Natural killer cell (primary cell): ENCODE results near the gene MBD6. TPM values are rescaled to one million over a fixed set of nuclear protein-coding genes. Genes with fewer than 3 reads are reported as not detected.

ENCODE experiments used
- ATAC-seq, 3 donors: fragments of 150-1000 bp in 2 of 3; fragments of 200-7000 bp in 1 of 3; cut with Tn5 transposase; 1 replicate in 1 of 3; 2 replicates in 2 of 3; pipeline ENCODE4 v1.10.0; 2021; ENCODE audit warnings: mild to moderate bottlenecking in 2 of 3, moderate library complexity in 2 of 3
- DNase-seq, 2 donors: peaks; one replicate each; pipeline versions ENCODE4 v3.0.0 to v3.0.0-alpha.2; 2013 to 2021; ENCODE audit warnings: mixed read lengths in 1 of 2
- H3K27ac ChIP-seq: one replicate; pipeline ENCODE4 v1.5.1; 2013; ENCODE audit warnings: mild to moderate bottlenecking, low read length
- H3K27me3 ChIP-seq: one replicate; pipeline ENCODE4 v1.6.1; 2013; ENCODE audit warnings: low read length; ENCODE audit not compliant: control insufficient read depth, insufficient read depth
- H3K36me3 ChIP-seq: one replicate; pipeline ENCODE4 v1.6.1; 2013; ENCODE audit warnings: low read length; ENCODE audit not compliant: control insufficient read depth, insufficient read depth
- H3K4me1 ChIP-seq: one replicate; pipeline ENCODE4 v1.6.1; 2013; ENCODE audit warnings: low read length; ENCODE audit not compliant: control insufficient read depth, insufficient read depth
- H3K4me3 ChIP-seq: one replicate; pipeline ENCODE4 v1.5.1; 2013; ENCODE audit warnings: low read length
- H3K9me3 ChIP-seq: one replicate; pipeline ENCODE4 v1.6.1; 2013; ENCODE audit warnings: low read length; ENCODE audit not compliant: control insufficient read depth, insufficient read depth
- H3K27ac Mint-ChIP-seq, 2 donors: one replicate each; pipeline ENCODE4 v1.8.0; 2022; ENCODE audit warnings: mild to moderate bottlenecking in 2 of 2, mixed read lengths in 2 of 2, moderate library complexity in 1 of 2
- H3K27me3 Mint-ChIP-seq, 2 donors: one replicate each; pipeline ENCODE4 v1.8.0; 2022; ENCODE audit warnings: low read depth in 2 of 2, mixed read lengths in 2 of 2
- H3K36me3 Mint-ChIP-seq: one replicate; pipeline ENCODE4 v1.8.0; 2022; ENCODE audit warnings: mixed read lengths
- H3K4me1 Mint-ChIP-seq, 2 donors: one replicate each; pipeline ENCODE4 v1.8.0; 2022; ENCODE audit warnings: mixed read lengths in 2 of 2
- H3K4me3 Mint-ChIP-seq: one replicate; pipeline ENCODE4 v1.8.0; 2022; ENCODE audit warnings: mild to moderate bottlenecking, moderate library complexity, mixed read lengths
- H3K9me3 Mint-ChIP-seq, 2 donors: one replicate each; pipeline ENCODE4 v1.8.0; 2022; ENCODE audit warnings: mixed read lengths in 2 of 2
- WGBS: methylation state at CpG from one replicate; pipeline ENCODE4 v1.1.7; 2013; ENCODE audit warnings: missing lambda C conversion rate; ENCODE audit not compliant: insufficient coverage; 5-methylcytosine and 5-hydroxymethylcytosine counted together
- intact Hi-C: fragments of 100-400 bp; cut with micrococcal nuclease; formaldehyde crosslinking; loops from one replicate; pipeline ENCODE4 v1.14.2; 2022
- total RNA-seq, 4 donors: library from RNA; stranded (reverse); fragments of 120-200 nt in 1 of 4; gene quantifications; one replicate each; pipeline versions ENCODE4 v1.2.3 to v1.2.4, GENCODE V29; 2013 to 2022
- TF ChIP-seq, protein P1 (sequence below): fragments of 200-600 bp; IDR thresholded peaks from one replicate; pipeline ENCODE4 v1.8.0; 2022; ENCODE audit warnings: antibody characterized with exemption

Gene MBD6
- total RNA-seq, 3 donors from 2014 or later (not counting 1 experiment from before 2014, with no cell fraction given): 130 to 142 (median 139) TPM

DNA sequence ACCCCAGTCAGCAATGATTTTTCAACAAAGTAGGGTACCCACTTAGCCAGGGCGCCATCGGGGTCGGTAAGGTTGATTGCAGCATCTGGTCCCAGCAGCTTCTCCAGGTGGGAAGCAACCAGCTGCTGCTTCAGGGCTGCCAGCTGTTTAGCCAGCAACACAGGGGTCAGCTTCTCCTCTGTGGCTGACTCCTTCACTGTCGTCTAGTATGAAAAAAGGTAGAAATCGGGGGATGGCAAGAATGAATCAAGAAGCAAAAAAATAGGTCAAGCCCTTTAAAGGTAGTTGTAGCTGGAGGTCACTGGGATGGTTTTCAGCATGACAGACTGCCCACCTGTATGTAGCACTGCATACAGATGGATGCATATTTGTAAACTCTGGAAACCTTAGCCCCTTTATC is 11.6 kb downstream of the MBD6 start:
- Histone ChIP-seq H3K27ac (no peak overlapping the region), H3K9me3 (no peaks in the 10 kb centered on the region), H3K36me3 (peaks cover 66% of the 10 kb centered on the region), H3K27me3 (no peaks in the 10 kb centered on the region), H3K4me1 (no peaks in the 10 kb centered on the region), H3K4me3 (no peak overlapping the region)
- Mint-ChIP-seq H3K4me3 (no peak overlapping the region), H3K27ac (no peak overlapping the region), H3K27me3 (no peaks in the 10 kb centered on the region), H3K9me3 (no peaks in the 10 kb centered on the region), H3K4me1 (peaks cover 0 to 12% of the 10 kb centered on the region in 2 donors), H3K36me3 (peaks cover 15% of the 10 kb centered on the region)
- DNase-seq (no peak), ATAC-seq (no peak)
- WGBS: 92% methylated on average over 5 of the region's 5 CpGs
- intact Hi-C loops: no loop called here
- TF ChIP-seq, protein P1, sequence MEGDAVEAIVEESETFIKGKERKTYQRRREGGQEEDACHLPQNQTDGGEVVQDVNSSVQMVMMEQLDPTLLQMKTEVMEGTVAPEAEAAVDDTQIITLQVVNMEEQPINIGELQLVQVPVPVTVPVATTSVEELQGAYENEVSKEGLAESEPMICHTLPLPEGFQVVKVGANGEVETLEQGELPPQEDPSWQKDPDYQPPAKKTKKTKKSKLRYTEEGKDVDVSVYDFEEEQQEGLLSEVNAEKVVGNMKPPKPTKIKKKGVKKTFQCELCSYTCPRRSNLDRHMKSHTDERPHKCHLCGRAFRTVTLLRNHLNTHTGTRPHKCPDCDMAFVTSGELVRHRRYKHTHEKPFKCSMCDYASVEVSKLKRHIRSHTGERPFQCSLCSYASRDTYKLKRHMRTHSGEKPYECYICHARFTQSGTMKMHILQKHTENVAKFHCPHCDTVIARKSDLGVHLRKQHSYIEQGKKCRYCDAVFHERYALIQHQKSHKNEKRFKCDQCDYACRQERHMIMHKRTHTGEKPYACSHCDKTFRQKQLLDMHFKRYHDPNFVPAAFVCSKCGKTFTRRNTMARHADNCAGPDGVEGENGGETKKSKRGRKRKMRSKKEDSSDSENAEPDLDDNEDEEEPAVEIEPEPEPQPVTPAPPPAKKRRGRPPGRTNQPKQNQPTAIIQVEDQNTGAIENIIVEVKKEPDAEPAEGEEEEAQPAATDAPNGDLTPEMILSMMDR: no peak

DNA sequence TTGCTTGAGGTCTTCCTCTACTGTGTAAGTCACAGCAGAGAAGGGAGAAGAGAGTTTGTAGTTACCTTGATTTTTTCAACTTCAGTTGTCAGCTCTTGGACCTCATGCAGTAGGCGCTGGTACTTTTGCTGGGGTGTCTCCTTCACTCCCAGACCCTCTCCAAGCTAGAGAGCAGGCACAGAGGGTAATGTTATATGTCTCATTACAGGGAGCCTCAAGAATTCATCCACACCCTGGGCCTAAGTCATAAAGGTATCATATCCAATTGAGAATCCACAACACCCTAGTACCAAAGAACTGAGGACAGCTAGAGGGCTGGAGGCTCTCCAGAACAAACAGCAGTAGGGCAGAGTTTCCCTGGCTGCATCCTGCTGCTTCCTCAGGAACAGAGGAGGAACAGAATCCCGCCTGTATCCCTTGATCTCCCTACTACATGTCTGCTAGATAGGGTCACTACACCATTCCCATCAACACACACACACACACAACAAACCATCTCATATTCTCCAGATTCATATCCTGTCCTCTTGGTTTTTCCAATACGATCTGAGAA is 12.4 kb downstream of the MBD6 start:
- ATAC-seq (no peak), DNase-seq (no peak)
- intact Hi-C loops: no loop called here
- Mint-ChIP-seq H3K36me3 (peaks cover 9% of the 10 kb centered on the region), H3K27me3 (no peaks in the 10 kb centered on the region), H3K4me3 (no peak overlapping the region), H3K27ac (no peak overlapping the region), H3K4me1 (peaks cover 0 to 5% of the 10 kb centered on the region in 2 donors), H3K9me3 (no peaks in the 10 kb centered on the region)
- H3K4me1 ChIP-seq: no peaks in the 10 kb centered on the region
- H3K9me3 ChIP-seq: no peaks in the 10 kb centered on the region
- 100% methylated on average over 2 of the region's 3 CpGs for WGBS
- no peaks in the 10 kb centered on the region for H3K27me3 ChIP-seq
- TF ChIP-seq, protein P1: no peak
- H3K27ac ChIP-seq: no peak overlapping the region
- no peak overlapping the region for H3K4me3 ChIP-seq
- H3K36me3 ChIP-seq: peaks cover 59% of the 10 kb centered on the region

DNA sequence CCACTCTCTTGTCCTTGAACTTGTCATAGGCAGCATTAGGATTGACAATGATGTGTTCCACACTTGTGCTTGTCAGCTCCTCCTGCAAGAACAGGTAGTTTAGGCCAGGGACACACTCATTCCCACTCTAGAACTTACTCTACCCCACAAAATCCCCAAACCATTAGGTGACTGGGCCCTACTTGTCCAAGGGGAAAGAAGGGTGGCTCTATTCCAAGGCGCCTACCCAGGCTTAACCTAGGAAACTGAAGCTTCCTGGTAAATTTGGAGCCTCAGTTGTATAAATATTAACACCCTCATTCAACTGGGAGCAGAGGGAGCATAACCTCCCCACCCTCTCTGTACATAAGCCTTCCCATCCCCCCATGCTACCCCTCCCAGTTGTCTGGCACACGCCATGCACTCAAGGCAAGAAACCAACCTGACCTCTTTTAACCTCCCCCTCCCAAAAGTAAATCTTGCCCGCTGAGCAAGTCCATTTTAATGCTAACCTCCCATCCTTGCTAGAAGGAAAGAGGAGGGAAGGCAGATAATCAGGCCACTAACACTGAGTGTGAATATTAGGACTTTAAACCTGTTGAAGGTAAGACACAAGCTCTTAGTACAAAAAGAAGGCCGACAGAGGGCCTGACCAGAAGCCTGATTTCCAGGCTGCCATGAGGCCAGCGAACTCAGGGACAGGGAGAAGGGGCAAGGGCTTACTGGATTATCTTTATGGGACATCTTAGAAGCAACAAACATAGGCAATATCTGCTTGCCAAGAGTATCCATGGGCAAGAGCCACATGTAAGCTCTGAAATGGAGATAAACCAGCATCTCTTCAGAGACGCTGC is 13.4 kb downstream of the MBD6 start:
- DNase-seq: no peak
- Histone ChIP-seq H3K36me3 (peaks cover 50% of the 10 kb centered on the region), H3K27ac (no peak overlapping the region), H3K4me1 (no peaks in the 10 kb centered on the region), H3K4me3 (no peak overlapping the region), H3K27me3 (no peaks in the 10 kb centered on the region), H3K9me3 (no peaks in the 10 kb centered on the region)
- Mint-ChIP-seq H3K36me3 (peaks cover 7% of the 10 kb centered on the region), H3K4me1 (peaks cover 0 to 5% of the 10 kb centered on the region in 2 donors), H3K9me3 (no peaks in the 10 kb centered on the region), H3K27me3 (no peaks in the 10 kb centered on the region), H3K4me3 (no peak overlapping the region), H3K27ac (no peak overlapping the region)
- TF ChIP-seq, protein P1: no peak
- 85% methylated on average over 4 of the region's 6 CpGs for WGBS
- intact Hi-C loops: no loop called here
- no peak for ATAC-seq
